ENCODE results near the gene HNF1A. TPM values are rescaled to one million over a fixed set of nuclear protein-coding genes. Genes with fewer than 3 reads are reported as not detected.

Gene HNF1A
- total and polyA plus RNA-seq, 2 of the 13 experiments (the other 11 are each of a cell fraction or from before 2014, with no cell fraction given) = 13.4 to 34.7 TPM

DNA sequence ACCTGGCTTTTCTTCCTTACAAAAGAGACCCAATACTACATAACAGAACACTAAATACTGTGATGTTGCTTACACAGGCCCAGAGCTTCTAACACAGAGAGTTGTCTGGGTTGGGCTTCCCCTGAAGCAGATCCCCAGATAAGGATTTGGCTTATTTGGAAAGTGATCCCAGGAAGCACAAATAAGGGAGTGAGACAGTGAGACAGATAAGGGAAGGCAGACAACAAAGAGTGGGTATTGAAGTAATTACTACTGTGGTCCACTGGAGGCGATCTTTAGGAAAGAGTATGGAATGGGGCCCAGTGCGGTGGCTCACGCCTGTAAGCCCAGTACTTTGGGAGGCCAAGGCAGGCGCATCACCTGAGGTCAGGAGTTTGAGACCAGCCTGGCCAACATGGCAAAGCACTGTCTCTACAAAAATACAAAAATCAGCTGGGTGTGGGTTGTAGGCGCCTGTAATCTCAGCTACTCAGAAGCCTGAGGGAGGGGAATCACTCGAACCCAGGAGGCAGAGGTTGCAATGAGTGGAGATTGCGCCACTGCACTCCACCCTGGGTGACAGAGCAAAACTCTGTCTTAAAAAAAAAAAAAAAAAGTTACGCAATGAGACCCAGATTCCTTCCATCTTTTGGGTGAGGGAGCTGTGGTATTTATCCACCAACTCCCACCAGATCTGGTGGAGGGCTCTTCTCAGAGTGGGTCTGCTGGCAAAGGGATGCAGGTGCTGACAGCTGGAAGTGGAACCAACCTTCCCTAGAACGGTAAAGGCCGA is 48.1 kb downstream of the HNF1A start (continued):
- TF ChIP-seq, protein P1, sequence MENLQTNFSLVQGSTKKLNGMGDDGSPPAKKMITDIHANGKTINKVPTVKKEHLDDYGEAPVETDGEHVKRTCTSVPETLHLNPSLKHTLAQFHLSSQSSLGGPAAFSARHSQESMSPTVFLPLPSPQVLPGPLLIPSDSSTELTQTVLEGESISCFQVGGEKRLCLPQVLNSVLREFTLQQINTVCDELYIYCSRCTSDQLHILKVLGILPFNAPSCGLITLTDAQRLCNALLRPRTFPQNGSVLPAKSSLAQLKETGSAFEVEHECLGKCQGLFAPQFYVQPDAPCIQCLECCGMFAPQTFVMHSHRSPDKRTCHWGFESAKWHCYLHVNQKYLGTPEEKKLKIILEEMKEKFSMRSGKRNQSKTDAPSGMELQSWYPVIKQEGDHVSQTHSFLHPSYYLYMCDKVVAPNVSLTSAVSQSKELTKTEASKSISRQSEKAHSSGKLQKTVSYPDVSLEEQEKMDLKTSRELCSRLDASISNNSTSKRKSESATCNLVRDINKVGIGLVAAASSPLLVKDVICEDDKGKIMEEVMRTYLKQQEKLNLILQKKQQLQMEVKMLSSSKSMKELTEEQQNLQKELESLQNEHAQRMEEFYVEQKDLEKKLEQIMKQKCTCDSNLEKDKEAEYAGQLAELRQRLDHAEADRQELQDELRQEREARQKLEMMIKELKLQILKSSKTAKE (CRISPR knock-in tag; IDR thresholded peaks at IDR 0.05; ENCODE audit: borderline replicate concordance) = peak; percentile 42; the same call in 1 of the 2 replicates
- TF ChIP-seq GFI1 (CRISPR knock-in tag; IDR thresholded peaks at IDR 0.05; ENCODE audit: borderline replicate concordance) = 0 out of 2 replicates have a peak, but pooled peaks have one; percentile 48
- no peak for TF ChIP-seq AHR (CRISPR knock-in tag; IDR thresholded peaks at IDR 0.05)
- TF ChIP-seq ZNF362 (CRISPR knock-in tag; IDR thresholded peaks at IDR 0.05; ENCODE audit: borderline replicate concordance) = 0 out of 2 replicates have a peak, but pooled peaks have one; percentile 32
- TF ChIP-seq ZNF564 (CRISPR knock-in tag; IDR thresholded peaks at IDR 0.05) = 0 out of 2 replicates have a peak, but pooled peaks have one; percentile 45
- TF ChIP-seq, protein P2, sequence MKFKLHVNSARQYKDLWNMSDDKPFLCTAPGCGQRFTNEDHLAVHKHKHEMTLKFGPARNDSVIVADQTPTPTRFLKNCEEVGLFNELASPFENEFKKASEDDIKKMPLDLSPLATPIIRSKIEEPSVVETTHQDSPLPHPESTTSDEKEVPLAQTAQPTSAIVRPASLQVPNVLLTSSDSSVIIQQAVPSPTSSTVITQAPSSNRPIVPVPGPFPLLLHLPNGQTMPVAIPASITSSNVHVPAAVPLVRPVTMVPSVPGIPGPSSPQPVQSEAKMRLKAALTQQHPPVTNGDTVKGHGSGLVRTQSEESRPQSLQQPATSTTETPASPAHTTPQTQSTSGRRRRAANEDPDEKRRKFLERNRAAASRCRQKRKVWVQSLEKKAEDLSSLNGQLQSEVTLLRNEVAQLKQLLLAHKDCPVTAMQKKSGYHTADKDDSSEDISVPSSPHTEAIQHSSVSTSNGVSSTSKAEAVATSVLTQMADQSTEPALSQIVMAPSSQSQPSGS (CRISPR knock-in tag; IDR thresholded peaks at IDR 0.05) = peak; percentile 17; the same call in 1 of the 2 replicates
- peak; percentile 41; the same call in 1 of the 2 replicates for TF ChIP-seq SOX5 (CRISPR knock-in tag; IDR thresholded peaks at IDR 0.05; ENCODE audit: borderline replicate concordance)
- 0 out of 2 replicates have a peak, but pooled peaks have one; percentile 28 for TF ChIP-seq ZNF703 (CRISPR knock-in tag; IDR thresholded peaks at IDR 0.05; ENCODE audit: borderline replicate concordance)
- no peak for TF ChIP-seq SOX13 (IDR thresholded peaks at IDR 0.05)
- peak in 1 of 2 experiments; percentile 72; a peak in 2 of 4 replicates for TF ChIP-seq SOX13 (CRISPR knock-in tag; conservative IDR thresholded peaks at IDR 0.05 in 1 of 2, IDR thresholded peaks at IDR 0.05 in 1 of 2)
- TF ChIP-seq ZFP1 (CRISPR knock-in tag; IDR thresholded peaks at IDR 0.05) = peak; percentile 69; the same call in 1 of the 2 replicates
- TF ChIP-seq, protein P3, sequence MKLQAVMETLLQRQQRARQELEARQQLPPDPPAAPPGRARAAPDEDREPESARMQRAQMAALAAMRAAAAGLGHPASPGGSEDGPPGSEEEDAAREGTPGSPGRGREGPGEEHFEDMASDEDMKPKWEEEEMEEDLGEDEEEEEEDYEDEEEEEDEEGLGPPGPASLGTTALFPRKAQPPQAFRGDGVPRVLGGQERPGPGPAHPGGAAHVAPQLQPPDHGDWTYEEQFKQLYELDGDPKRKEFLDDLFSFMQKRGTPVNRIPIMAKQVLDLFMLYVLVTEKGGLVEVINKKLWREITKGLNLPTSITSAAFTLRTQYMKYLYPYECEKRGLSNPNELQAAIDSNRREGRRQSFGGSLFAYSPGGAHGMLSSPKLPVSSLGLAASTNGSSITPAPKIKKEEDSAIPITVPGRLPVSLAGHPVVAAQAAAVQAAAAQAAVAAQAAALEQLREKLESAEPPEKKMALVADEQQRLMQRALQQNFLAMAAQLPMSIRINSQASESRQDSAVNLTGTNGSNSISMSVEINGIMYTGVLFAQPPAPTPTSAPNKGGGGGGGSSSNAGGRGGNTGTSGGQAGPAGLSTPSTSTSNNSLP (IDR thresholded peaks at IDR 0.05; ENCODE audit: low read depth, low read length) = 0 out of 2 replicates have a peak, but pooled peaks have one; percentile 9
- TF ChIP-seq TCF7L2 (IDR thresholded peaks at IDR 0.05; ENCODE audit: low read depth, low read length) = no peak
- TF ChIP-seq ZSCAN9 (CRISPR knock-in tag; IDR thresholded peaks at IDR 0.05; ENCODE audit: borderline replicate concordance) = no peak
- peak; percentile 41; the same call in 1 of the 2 replicates for TF ChIP-seq NCOA2 (CRISPR knock-in tag; IDR thresholded peaks at IDR 0.05)
- peak; percentile 58; the same call in 1 of the 2 replicates for TF ChIP-seq CEBPG (CRISPR knock-in tag; IDR thresholded peaks at IDR 0.05)
- 0 out of 2 replicates have a peak, but pooled peaks have one; percentile 13 for TF ChIP-seq FOXO1 (CRISPR knock-in tag; IDR thresholded peaks at IDR 0.05)
- no peak for TF ChIP-seq TRIM24 (CRISPR knock-in tag; IDR thresholded peaks at IDR 0.05)
- no peak for TF ChIP-seq NFE2L2 (IDR thresholded peaks at IDR 0.05; ENCODE audit: low read length)
- peak; percentile 34; the same call in 1 of the 2 replicates for TF ChIP-seq SMC3 (IDR thresholded peaks at IDR 0.05; ENCODE audit: low read length)
- TF ChIP-seq ZNF460 (CRISPR knock-in tag; IDR thresholded peaks at IDR 0.05; ENCODE audit: borderline replicate concordance) = peak; percentile 99
- TF ChIP-seq JUN (CRISPR knock-in tag; IDR thresholded peaks at IDR 0.05) = no peak

Measured in HepG2 (cell line).